A549 (cell line): ENCODE measurements around the gene EVPLL. TPM values are rescaled to one million over a fixed set of nuclear protein-coding genes. Genes with fewer than 3 reads are reported as not detected.
A peak's percentile ranks its signal among the peaks of the same experiment; 100 is the strongest.

Experiments
- ATAC-seq, 2 experiments: fragments of 200-7000 bp in 1 of 2; fragments of >200 bp in 1 of 2; cut with Nextera tagmentation in 1 of 2; cut with Tn5 transposase in 1 of 2; 3 replicates each; pipeline versions ENCODE4 v1.8.0 to v1.9.1; 2018 to 2020; ENCODE audit warnings: mild to moderate bottlenecking in 1 of 2, moderate library complexity in 1 of 2
- CTCF ChIA-PET: fragments of 300-600 bp; sonication (Branson Sonifier 250); formaldehyde crosslinking; extraction: SDS; loops from one replicate; lab custom pipeline; 2021; ENCODE audit warnings: antibody characterized with exemption, inconsistent platforms; lab: Yijun Ruan, JAX
- POLR2A ChIA-PET: fragments of 350-600 bp; formaldehyde crosslinking; extraction: SDS; loops from one replicate; lab custom pipeline; 2021; ENCODE audit warnings: antibody characterized with exemption, inconsistent platforms; lab: Yijun Ruan, JAX
- DNase-seq, 2 experiments: peaks; one replicate each; pipeline versions ENCODE4 v3.0.0 to v3.0.0-alpha.2; 2011 to 2016; ENCODE audit warnings: low read depth in 1 of 2, low spot score in 1 of 2
- FAIRE-seq: peaks from 2 replicates; lab custom pipeline; 2011; peaks lifted over from hg19 to GRCh38; lab: Jason Lieb, UNC
- H3K27ac ChIP-seq, 2 experiments: fragments of >200 bp; sonication (Bioruptor Twin); formaldehyde crosslinking; 3 replicates each; pipeline ENCODE4 v1.5.1; 2016 to 2017
- H3K4me1 ChIP-seq: fragments of >200 bp; sonication (Bioruptor Twin); formaldehyde crosslinking; 3 replicates; pipeline ENCODE4 v1.6.1; 2016
- H3K4me2 ChIP-seq: fragments of >200 bp; sonication (Bioruptor Twin); formaldehyde crosslinking; 3 replicates; pipeline ENCODE4 v1.6.1; 2016
- H3K4me3 ChIP-seq: fragments of >200 bp; sonication (Bioruptor Twin); formaldehyde crosslinking; 3 replicates; pipeline ENCODE4 v1.5.1; 2016
- H3K9me3 ChIP-seq: fragments of >200 bp; sonication (Bioruptor Twin); formaldehyde crosslinking; 3 replicates; pipeline ENCODE4 v1.6.1; 2016
- ATOH8 ChIP-seq: fragments of 250-450 bp; sonication (Bioruptor Pico); IDR thresholded peaks from 2 replicates; pipeline ENCODE4 v1.5.0; 2020; ENCODE audit warnings: low read depth, mild to moderate bottlenecking, moderate library complexity
- CBX2 ChIP-seq: fragments of 200-600 bp; sonication (generic); IDR thresholded peaks from 2 replicates; pipeline ENCODE4 v1.6.1; 2016; ENCODE audit warnings: low read depth, mild to moderate bottlenecking, borderline replicate concordance
- EHF ChIP-seq: fragments of 250-450 bp; sonication (Bioruptor Pico); IDR thresholded peaks from 2 replicates; pipeline ENCODE4 v1.5.0; 2020; ENCODE audit warnings: mild to moderate bottlenecking
- EHMT2 ChIP-seq: fragments of 200-600 bp; sonication (generic); IDR thresholded peaks from 2 replicates; pipeline ENCODE4 v1.6.1; 2016; ENCODE audit warnings: antibody characterized with exemption, low read depth, mild to moderate bottlenecking, moderate library complexity
- ELK1 ChIP-seq: fragments of 150-350 bp; IDR thresholded peaks from 2 replicates; pipeline ENCODE4 v1.6.1; 2014; ENCODE audit warnings: low read depth, mild to moderate bottlenecking, low read length
- HEYL ChIP-seq: fragments of 250-450 bp; sonication (Bioruptor Pico); IDR thresholded peaks from 2 replicates; pipeline ENCODE4 v1.8.0; 2021; ENCODE audit warnings: mild to moderate bottlenecking, moderate library complexity
- HMGXB4 ChIP-seq: fragments of 250-450 bp; sonication (Bioruptor Pico); IDR thresholded peaks from 2 replicates; pipeline ENCODE4 v1.5.0; 2021; ENCODE audit warnings: mild to moderate bottlenecking, moderate library complexity, borderline replicate concordance
- KDM1A ChIP-seq: fragments of 200-600 bp; sonication (generic); IDR thresholded peaks from 2 replicates; pipeline ENCODE4 v1.6.1; 2016; ENCODE audit warnings: low read depth, mild to moderate bottlenecking
- MAFK ChIP-seq: fragments of 450-650 bp; IDR thresholded peaks from 2 replicates; pipeline ENCODE4 v1.6.1; 2014; ENCODE audit not compliant: partially characterized antibody
- NFE2L2 ChIP-seq: fragments of 150-350 bp; conservative IDR thresholded peaks from 2 replicates; pipeline ENCODE4 v1.6.1; 2014; ENCODE audit warnings: low read length
- NPAS2 ChIP-seq: fragments of 250-450 bp; sonication (Bioruptor Pico); IDR thresholded peaks from 2 replicates; pipeline ENCODE4 v1.8.0; 2022; ENCODE audit warnings: mild to moderate bottlenecking, moderate library complexity, borderline replicate concordance
- POLR2A ChIP-seq: IDR thresholded peaks from 2 replicates; pipeline ENCODE4 v1.6.1; 2012; ENCODE audit warnings: mild to moderate bottlenecking, low read length
- RFX5 ChIP-seq: fragments of 450-650 bp; IDR thresholded peaks from 2 replicates; pipeline ENCODE4 v1.7.1; 2014; ENCODE audit warnings: antibody characterized with exemption, mild to moderate bottlenecking, moderate library complexity
- ZFP36 ChIP-seq: fragments of 450-650 bp; IDR thresholded peaks from 2 replicates; pipeline ENCODE4 v1.6.1; 2014; ENCODE audit warnings: borderline replicate concordance; ENCODE audit not compliant: partially characterized antibody
- WGBS: methylation state at CpG from one replicate; pipeline ENCODE4 v1.1.6; 2017; ENCODE audit errors: missing lambda C conversion rate; 5-methylcytosine and 5-hydroxymethylcytosine counted together
- polyA plus RNA-seq, 4 experiments: library from polyadenylated mRNA; depleted of rRNA in 3 of 4; stranded (reverse); fragments of >200 nt; fragmentation: RNase III in 1 of 4; extraction: RNeasy Plus Mini Kit Qiagen cat#74134 plus additional on column Dnase treatment in 1 of 4; gene quantifications; 2 replicates in 3 of 4; 3 replicates in 1 of 4; pipeline ENCODE4 v1.2.3, GENCODE V29; 2011 to 2017

EVPLL gene
- polyA plus RNA-seq, 2 of the 4 experiments (the other 2 are of a cell fraction), result 0.05 TPM; not detected in 1

GRCh38 chr17:18379246-18380146 lies 1.9 kb downstream of the EVPLL start:
- TF ChIP-seq KDM1A (peak; percentile 83; the same call in 1 of the 2 replicates), ELK1 (no peak), ZFP36 (peak; percentile 88), POLR2A (no peak), MAFK (no peak), CBX2 (no peak)
- Histone ChIP-seq H3K4me2 (no peak overlapping the region), H3K9me3 (no peaks in the 10 kb centered on the region), H3K4me1 (peaks cover 11% of the 10 kb centered on the region), H3K27ac (no peak overlapping the region), H3K4me3 (no peak overlapping the region)
- FAIRE-seq, result no peak
- no peak for DNase-seq
- no peak for ATAC-seq
- WGBS, result 76% methylated on average over 16 of the region's 16 CpGs
- ChIA-PET CTCF (interaction anchor here (0.6 to 2.8 kb wide), 2 partner anchors 58 to 1748 kb away, joined by 3 to 16 read pairs; no protein-coding TSS in a partner anchor), POLR2A (no interaction called here)

GRCh38 chr17:18380471-18381157 lies 3.0 kb downstream of the EVPLL start:
- H3K27ac ChIP-seq, result no peak overlapping the region
- no peak for DNase-seq
- TF ChIP-seq HMGXB4 (no peak), EHMT2 (no peak), EHF (CRISPR knock-in tag) (no peak), RFX5 (no peak), ATOH8 (CRISPR knock-in tag) (no peak), NPAS2 (CRISPR knock-in tag) (no peak)
- H3K4me1 ChIP-seq, result peaks cover 11% of the 10 kb centered on the region
- WGBS, result 81% methylated on average over 11 of the region's 15 CpGs
- FAIRE-seq, result no peak
- ChIA-PET POLR2A (no interaction called here), CTCF (no interaction called here)
- H3K4me3 ChIP-seq, result no peak overlapping the region
- H3K4me2 ChIP-seq, result no peak overlapping the region
- ATAC-seq, result no peak
- no peaks in the 10 kb centered on the region for H3K9me3 ChIP-seq

- FAIRE-seq, result no peak
These were observed 3.8 kb downstream of the EVPLL start for GRCh38 chr17:18381158-18381952.

More at GRCh38 chr17:18381158-18381952, 3.8 kb downstream of the EVPLL start:
- Histone ChIP-seq H3K27ac (no peak overlapping the region), H3K4me1 (peaks cover 11% of the 10 kb centered on the region), H3K4me2 (no peak overlapping the region), H3K4me3 (no peak overlapping the region), H3K9me3 (no peaks in the 10 kb centered on the region)
- TF ChIP-seq NFE2L2, result no peak
- TF ChIP-seq POLR2A, result no peak
- no peak for TF ChIP-seq HEYL (CRISPR knock-in tag)
- peak; percentile 91 for TF ChIP-seq ZFP36
- TF ChIP-seq KDM1A, result no peak
- DNase-seq (no peak), ATAC-seq (no peak)
- WGBS, result 75% methylated on average over 22 of the region's 23 CpGs
- ChIA-PET CTCF (no interaction called here), POLR2A (no interaction called here)
